ENCODE measurements around the gene LOXL1.

Gene LOXL1

GRCh38 chr15:73899197-73900094, 26.8 kb upstream of the LOXL1 start:
- no peak for DNase-seq (ENCODE audit: low read depth)

GRCh38 chr15:73900095-73900712, 26.1 kb upstream of the LOXL1 start:
- DNase-seq (ENCODE audit: low read depth): no peak

DNA sequence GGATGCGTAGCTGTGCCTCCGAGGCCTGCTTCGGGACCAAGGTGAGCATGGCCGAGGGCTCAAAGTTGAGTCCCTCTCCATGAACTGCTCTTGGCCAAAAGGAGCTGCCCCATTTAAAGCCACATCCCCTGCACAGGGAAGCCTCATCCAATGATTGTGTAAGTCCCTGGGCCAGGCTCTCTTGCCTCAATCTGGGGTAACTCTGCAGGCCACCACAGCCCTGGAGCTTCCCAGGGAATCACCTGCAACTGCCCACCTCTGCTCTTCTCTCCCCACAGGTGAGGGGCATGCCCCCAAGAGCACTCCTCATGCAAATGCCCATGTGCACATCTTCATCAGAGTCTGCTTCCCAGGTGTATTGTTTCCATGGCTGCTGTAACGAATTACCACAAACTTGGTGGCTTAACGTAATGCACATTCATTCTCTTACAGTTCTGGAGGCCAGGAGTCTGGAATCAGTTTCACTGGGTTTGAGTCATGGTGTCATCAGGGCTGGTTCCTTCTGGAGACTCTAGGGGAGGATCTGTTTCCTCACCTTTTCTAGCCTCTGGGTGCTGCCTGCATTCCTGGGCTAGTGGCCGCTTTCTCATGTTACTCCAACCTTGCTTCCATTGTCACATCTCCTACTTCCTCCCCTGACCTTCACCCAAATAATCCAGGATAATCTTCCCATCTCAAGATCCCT, 25.0 kb upstream of the LOXL1 start:
- DNase-seq (ENCODE audit: low read depth): no peak

DNA sequence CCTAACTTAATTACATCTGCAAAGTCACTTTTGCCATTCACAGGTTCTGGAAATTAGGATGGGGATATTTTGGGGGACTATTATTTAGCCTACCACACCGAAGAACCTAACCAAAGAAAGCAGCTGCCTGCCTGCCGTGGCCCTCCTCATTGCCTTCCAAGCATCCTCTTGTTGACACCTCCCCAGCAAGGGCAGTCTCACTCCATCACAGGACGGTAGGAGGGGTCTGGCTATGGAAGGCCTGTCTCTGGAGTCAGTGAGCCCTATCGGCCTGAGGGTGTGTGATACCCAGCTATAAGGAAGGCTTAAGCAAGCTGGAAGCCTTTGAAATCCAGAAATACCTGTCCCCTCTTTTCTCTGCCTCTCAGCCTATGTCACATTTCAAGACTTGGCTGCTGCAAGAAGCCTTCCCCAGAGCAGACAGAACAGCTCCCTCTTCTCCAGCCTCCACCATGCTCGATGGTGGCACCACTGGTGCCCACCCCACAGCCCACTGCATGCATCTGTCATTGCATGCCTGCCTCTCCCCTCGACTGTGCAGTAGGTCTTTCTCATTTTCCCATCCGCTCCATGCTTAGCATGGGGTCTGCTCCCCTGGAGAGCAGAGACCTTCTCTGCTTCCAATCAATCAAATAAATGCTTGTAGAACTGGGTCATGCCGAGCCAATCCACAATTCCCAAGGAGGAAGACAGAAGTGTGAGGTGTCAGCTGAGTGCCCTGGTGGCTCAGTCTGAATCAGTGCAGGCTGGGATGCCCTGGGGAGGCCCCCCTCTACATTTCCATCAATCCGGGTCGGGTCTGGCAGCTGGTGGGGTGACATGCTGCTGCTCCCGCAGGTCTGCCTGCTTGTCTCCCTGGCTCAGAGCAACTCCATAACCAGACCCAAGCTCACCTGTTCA, 23.9 kb upstream of the LOXL1 start:
- no peak for DNase-seq (ENCODE audit: low read depth)

DNA sequence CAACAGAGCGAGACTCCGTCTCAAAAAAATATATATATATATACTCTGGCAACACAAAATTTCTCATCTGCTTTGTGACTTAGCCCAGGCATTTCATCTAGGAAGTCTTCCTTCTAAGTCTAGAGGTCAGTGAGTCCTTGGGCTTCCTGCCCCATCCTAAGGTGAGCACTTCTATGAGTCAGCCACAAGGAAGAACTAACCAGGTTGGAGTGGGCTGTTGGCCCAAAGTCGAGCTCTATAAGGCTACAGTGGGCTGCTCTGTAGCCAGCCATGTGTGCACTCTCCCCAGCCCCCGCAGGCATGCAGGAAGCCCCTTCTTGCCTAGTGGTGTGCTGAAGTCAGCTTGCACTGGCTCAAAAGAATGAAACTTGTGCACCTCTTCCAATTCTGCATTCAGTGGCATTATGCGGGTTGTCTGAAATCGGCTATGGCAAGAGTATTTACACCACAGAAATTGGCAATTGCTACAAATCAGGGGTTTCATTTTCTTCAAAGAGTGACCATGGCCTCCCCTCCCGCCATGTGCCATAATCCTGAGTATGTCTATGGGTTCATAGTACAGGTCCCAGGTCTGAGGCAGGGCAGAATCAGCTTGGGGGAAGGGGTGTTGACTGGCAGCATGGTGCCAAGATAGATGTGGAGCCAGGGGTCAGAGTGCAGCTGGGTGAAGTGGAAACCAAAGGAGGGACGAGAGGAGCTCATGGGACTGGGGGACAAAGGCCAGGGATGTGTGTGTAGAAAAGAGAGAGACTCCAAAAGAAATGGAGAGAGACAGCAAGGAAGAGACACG, 22.0 kb upstream of the LOXL1 start:
- DNase-seq (ENCODE audit: low read depth): no peak

DNA sequence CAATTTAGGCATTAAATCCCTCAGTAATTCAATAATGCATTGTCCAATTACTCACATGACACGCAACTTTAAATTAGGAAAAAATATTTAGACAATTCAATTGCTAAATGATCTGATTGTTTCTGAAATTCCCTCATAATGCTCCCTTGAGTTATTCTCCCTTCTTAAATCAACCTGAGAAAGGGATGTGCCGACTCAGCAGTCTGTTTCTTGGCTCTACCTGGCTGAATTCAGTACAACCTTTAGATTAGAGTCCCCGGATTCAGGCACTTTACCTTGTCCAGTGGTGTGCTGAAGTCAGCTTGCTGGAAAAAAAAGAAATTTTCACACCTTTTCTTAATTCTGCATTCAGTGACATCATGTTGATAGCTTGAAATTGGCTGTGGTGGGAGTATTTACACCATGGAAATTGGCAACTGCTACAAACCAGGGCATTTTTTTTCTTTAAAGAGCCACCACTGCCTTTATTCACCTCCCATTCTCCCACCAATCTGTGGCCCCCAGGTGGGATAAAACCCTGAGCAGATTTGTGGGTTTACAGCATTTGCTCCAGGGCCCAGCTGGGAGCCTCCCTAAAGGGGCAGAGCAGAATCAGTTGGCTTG, 20.9 kb upstream of the LOXL1 start:
- DNase-seq (ENCODE audit: low read depth): no peak

DNA sequence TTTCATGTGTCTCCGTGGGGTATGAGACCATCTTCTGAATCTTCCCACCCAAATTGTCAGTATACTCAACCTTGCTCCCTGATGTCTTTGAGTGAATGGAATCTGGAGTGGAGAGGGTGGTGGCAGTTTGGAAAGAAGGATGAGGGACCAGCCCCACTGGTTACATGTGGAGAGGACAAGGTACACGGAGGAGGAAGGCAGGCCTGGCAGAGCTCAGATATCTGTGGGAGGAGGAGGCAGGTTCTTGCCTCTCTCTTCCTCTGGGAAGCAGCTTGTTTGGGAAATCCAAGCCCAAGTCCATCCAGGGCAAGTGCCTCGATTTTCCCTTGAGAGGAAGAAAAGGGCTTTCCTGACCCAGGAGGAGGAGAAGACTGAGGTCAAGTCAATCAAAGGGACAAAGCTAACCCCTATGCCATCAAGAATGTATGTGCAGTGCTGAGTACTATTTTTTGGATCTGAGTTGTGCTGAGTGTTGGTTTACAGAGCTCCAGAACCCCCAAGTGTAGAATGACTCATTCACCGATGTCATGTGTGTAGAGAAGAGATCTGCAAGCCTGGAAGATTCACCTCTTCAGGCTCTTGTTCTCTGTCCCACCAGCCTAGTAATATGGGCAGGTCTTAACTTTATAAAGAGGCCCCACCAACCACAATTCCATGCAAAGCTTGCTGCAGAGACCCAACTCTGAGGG, 19.8 kb upstream of the LOXL1 start:
- DNase-seq (ENCODE audit: low read depth): no peak

DNA sequence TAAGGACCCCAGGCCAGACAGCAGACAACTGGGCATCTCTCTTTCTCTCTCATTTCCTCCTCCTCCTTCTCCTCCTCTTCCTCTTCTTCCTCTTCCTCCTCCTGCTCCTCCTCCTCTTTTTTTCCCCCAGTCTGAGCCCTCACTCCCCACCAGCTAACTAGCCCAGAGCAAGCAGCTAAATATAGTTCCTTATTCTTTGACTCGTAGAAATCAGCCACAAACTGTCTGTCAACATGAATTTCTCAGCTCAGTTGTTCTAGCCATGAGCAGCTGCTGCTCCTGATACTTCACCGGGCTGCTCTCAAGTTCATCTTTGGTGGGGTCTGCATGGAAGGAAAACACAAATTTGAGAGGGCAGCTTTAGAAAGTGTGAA, 19.2 kb upstream of the LOXL1 start:
- DNase-seq (ENCODE audit: low read depth): no peak

DNA sequence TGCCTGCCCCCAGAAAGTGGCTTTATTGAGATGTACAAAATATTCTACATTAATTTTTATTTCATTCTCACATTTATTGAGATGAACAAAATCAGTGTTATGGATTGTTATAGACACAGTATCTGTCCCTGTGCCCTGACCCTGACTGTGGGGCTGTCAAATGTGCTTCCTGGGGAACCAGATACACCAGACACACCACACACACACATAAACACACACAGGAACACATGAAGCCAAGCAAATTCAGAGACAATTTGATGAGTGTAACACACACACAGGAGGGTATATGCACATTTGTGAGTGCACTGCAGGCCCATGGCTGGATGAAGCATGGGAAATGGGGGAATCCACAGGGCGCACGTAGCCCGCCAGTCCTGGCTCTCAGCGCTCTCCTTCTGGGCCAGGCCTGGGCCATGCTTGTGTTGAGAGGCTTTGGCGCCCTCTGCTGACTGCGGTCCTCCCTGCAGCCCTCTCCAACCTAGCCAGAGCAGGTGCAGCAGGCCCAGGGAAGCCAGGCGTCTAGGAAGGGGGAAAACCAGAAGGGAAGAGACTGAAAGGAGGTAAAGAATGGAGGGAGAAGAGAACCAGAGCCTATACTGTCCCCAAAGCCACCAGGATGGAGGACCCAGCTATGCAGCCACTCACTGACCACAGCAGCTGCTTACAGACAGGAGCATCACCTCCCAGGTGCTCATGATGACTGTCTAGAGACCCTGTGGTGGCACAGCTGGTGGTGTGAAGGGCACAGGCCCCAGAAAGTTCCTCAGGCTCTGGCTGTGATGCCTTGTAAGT, 18.0 kb upstream of the LOXL1 start:
- DNase-seq (ENCODE audit: low read depth): no peak

- DNase-seq (ENCODE audit: low read depth): no peak
Measured at GRCh38 chr15:73908822-73909122, 17.5 kb upstream of the LOXL1 start.

DNA sequence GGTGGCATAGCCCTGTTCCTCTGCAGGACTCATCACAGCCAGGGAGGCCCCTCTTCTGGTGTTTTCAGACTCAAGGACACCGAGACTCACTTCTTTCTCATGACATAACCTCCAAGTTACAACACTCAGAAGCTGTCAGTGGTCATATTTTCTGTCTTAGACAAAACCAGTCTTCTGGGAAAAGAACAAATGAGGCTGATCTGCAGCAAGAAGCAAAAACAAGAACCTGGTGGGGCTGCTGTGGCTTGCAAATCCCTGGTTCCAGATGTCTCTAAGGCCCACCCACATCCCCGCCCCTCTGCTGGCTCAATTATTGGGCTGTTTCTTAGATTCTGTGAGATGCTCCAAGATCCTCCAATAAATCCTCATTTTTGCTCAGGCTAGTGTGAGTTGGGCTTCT, 16.6 kb upstream of the LOXL1 start:
- DNase-seq (ENCODE audit: low read depth): no peak

DNA sequence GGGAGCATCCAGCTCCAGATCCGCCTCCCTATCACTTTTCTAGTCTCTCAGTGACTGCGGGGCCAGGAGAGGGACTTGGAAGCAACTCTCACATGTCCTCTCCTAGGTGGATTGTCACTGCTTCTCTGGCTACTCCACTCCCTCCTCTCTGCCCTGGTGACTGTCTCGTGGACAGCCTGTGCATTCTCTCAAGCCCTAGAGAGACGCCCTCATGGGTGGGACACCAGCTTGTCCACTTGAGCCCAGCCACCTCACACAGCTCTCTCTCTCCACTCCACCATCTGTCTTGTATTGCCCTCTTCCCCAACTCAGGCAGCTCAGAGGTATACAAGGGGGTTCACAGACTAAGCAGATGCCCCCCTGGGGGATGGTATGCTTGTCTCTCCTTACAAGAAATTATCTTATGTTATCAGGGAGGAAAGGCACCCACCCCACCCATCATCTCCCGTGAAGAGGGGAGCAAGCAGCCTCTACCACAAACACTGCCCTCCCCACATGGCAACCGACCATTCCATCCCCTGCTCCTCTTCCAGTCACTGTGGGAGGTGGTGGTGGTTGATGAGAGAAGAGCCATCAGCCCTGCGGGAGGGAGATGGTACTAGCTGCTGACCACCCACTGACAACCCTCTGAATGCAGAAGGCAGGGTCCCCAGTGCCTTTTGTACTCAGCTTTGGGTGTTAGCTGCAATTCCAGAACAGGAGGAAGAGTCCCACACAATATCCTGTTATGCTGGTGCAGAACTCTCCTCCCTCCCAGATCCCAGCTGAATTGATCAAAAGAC, 15.5 kb upstream of the LOXL1 start:
- DNase-seq (ENCODE audit: low read depth): no peak

DNA sequence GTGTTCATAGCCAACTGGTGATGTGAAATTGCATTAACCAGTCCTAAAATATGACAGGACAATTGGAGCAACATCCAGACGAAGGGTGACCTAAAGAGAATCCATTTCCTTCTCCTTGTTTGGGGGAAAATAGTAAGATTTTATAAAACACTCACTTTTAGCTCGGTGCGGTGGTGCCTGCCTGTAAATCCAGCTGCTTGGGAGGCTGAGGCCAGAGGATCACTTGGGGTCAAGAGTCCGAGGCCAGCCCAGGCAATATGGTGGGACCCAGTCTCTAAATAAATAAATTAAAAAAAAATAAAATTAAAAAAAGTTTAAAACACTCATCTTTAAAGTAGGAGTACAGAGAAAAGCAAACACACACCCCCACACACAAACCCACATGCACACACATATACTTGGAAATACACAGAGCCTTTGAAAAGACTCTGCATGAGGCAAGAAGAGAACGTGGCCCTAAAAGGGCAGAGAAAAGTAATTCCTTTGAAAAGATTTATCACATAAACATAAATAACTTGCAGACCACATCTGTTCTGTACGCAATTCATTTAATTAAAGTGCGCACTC, 14.1 kb upstream of the LOXL1 start:
- DNase-seq (ENCODE audit: low read depth): no peak

GRCh38 chr15:73914145-73914544, 12.1 kb upstream of the LOXL1 start:
- no peak for DNase-seq (ENCODE audit: low read depth)

DNA sequence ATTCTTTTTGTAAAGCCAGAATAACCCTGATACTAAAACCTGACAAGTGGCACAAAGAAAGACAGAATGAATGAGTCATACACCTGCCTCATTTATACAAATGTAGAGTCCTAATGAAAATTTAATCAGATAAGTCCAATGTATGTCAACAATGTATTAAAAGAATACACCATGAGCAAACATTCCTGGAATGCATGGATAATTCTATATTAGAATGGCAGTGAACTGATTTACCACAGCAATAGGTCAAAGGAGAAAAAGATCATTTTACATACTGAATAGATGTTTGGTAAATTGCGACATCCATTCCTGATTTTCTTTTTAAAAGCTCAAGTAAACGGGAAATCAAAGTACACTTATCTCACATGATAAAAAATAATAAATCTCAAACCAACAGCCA, 11.2 kb upstream of the LOXL1 start:
- DNase-seq (ENCODE audit: low read depth): no peak

DNA sequence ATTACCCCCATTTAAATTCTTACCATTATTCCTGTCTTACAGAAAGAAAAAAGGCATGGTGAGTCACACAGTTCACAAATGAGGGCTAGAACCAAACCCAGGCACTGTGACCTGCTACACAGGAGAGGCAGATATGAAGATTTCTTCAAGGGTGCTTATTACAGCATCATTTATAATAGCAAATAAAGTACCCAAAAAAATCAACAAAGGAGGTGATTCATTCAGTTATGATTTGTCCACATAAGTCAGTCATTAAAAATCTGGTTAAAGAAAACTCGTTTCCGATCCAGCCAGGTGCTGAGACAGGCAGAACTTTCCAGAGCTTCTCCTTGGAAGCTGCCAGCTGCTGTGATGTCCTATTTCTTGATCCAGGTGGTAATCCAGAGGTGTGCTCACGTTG, 7.5 kb upstream of the LOXL1 start:
- DNase-seq (ENCODE audit: low read depth): no peak

GRCh38 chr15:73919706-73920105, 6.6 kb upstream of the LOXL1 start:
- no peak for DNase-seq (ENCODE audit: low read depth)

DNA sequence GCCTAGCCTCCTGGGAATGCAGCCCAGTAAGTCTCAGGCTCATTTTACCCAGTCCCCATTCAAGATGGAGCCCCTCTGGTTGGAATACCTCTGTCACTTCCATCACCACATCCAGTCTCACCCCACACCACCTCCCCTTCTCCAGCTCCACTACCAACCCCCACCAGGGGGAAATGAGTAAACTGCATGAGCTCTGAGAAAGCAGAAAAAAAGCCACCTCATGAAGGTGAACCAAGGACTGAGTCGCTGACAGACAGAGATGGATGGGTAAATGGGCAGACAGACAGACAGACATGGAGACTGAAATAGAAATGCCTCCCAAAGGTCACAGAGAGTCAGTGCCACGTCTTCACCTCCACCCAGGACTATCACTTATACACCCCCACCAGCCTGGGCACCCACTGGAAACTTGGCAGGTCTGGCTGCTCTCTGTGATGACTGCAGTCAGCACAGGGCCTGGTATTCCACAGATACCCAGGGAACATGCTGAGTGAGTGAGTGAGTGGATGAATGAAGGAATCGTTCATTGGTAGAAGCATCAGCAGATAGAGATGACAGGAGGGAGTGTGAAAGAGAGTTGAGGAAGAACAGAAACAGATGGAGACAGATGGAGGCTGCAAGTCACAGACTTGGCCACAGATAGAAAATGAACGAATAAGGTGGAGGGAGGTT, 4.9 kb upstream of the LOXL1 start:
- no peak for DNase-seq (ENCODE audit: low read depth)
